Calu3 (cell line): ENCODE results near the gene SLC38A8. TPM values are rescaled to one million over a fixed set of nuclear protein-coding genes. Genes with fewer than 3 reads are reported as not detected.

Source experiments
- BruUV-seq: library from RNA; stranded (reverse); fragments of 400-500 nt; replicated peaks from 2 replicates; lab custom pipeline; 2021; lab: Mats Ljungman, UMichigan
- CTCF ChIA-PET: fragments of 300-600 bp; sonication (Branson Sonifier 250); formaldehyde crosslinking; loops from one replicate; lab custom pipeline; 2022; ENCODE audit warnings: antibody characterized with exemption; lab: Charles Lee
- DNase-seq: peaks from one replicate; pipeline ENCODE4 v3.0.0; 2022
- H3K27ac Mint-ChIP-seq: one replicate; pipeline ENCODE4 v1.8.0; 2022; ENCODE audit warnings: mixed read lengths; ENCODE audit not compliant: unreplicated experiment
- H3K27me3 Mint-ChIP-seq: one replicate; pipeline ENCODE4 v1.8.0; 2022; ENCODE audit warnings: mixed read lengths; ENCODE audit not compliant: unreplicated experiment
- H3K36me3 Mint-ChIP-seq: one replicate; pipeline ENCODE4 v1.8.0; 2022; ENCODE audit warnings: mild to moderate bottlenecking, moderate library complexity, mixed read lengths; ENCODE audit not compliant: insufficient read depth, unreplicated experiment
- H3K4me1 Mint-ChIP-seq: one replicate; pipeline ENCODE4 v1.8.0; 2022; ENCODE audit warnings: mild to moderate bottlenecking, low read depth, mixed read lengths; ENCODE audit not compliant: unreplicated experiment
- H3K4me3 Mint-ChIP-seq: one replicate; pipeline ENCODE4 v1.8.0; 2022; ENCODE audit warnings: mild to moderate bottlenecking, low read depth, moderate library complexity, mixed read lengths; ENCODE audit not compliant: unreplicated experiment
- H3K9me3 Mint-ChIP-seq: one replicate; pipeline ENCODE4 v1.8.0; 2022; ENCODE audit warnings: low read depth, mixed read lengths; ENCODE audit not compliant: unreplicated experiment
- intact Hi-C: fragments of 100-400 bp; cut with micrococcal nuclease; formaldehyde crosslinking; loops from one replicate; pipeline ENCODE4 v1.10.0; 2022; ENCODE audit not compliant: unreplicated experiment
- total RNA-seq: library from RNA; stranded (reverse); gene quantifications from 2 replicates; pipeline ENCODE4 v1.2.3, GENCODE V29; 2022
- TF ChIP-seq, protein P1 (sequence below): fragments of 200-600 bp; IDR thresholded peaks from one replicate; pipeline ENCODE4 v1.8.0; 2022; ENCODE audit warnings: antibody characterized with exemption; ENCODE audit not compliant: unreplicated experiment

SLC38A8 gene
- total RNA-seq, 1 experiment from 2014 or later = not detected

GRCh38 chr16:83968306-83968851 is 74.2 kb downstream of the SLC38A8 start:
- Mint-ChIP-seq H3K4me1 (no peaks in the 10 kb centered on the region), H3K9me3 (no peaks in the 10 kb centered on the region), H3K27ac (no peak overlapping the region), H3K36me3 (peaks cover 26% of the 10 kb centered on the region), H3K27me3 (peaks cover 54% of the 10 kb centered on the region), H3K4me3 (peak overlapping the region; percentile 61)
- DNase-seq = no peak
- CTCF ChIA-PET = no interaction called here
- no TSS peak for BruUV-seq
- TF ChIP-seq, protein P1, sequence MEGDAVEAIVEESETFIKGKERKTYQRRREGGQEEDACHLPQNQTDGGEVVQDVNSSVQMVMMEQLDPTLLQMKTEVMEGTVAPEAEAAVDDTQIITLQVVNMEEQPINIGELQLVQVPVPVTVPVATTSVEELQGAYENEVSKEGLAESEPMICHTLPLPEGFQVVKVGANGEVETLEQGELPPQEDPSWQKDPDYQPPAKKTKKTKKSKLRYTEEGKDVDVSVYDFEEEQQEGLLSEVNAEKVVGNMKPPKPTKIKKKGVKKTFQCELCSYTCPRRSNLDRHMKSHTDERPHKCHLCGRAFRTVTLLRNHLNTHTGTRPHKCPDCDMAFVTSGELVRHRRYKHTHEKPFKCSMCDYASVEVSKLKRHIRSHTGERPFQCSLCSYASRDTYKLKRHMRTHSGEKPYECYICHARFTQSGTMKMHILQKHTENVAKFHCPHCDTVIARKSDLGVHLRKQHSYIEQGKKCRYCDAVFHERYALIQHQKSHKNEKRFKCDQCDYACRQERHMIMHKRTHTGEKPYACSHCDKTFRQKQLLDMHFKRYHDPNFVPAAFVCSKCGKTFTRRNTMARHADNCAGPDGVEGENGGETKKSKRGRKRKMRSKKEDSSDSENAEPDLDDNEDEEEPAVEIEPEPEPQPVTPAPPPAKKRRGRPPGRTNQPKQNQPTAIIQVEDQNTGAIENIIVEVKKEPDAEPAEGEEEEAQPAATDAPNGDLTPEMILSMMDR = no peak
- intact Hi-C loops = no loop called here

GRCh38 chr16:83967838-83968305 is 74.7 kb downstream of the SLC38A8 start, which contains the start of gene NECAB2:
Gene NECAB2 (plus strand): TSS chr16:83968244. CDS start chr16:83968649, 405 bp downstream.
- H3K27ac Mint-ChIP-seq = peak within 1 kb of the TSS; percentile 52
- CTCF ChIA-PET = no interaction called here
- no TSS peak for BruUV-seq
- TF ChIP-seq, protein P1 = peak; percentile 90
- H3K9me3 Mint-ChIP-seq = no peaks in the 10 kb centered on the region
- peak within 1 kb of the TSS; percentile 61 for H3K4me3 Mint-ChIP-seq
- no peaks in the 10 kb centered on the region for H3K4me1 Mint-ChIP-seq
- DNase-seq = peak; percentile 72
- intact Hi-C loops = no loop called here
- H3K27me3 Mint-ChIP-seq = peaks cover 49% of the 10 kb centered on the region
- H3K36me3 Mint-ChIP-seq = peaks cover 26% of the 10 kb centered on the region

DNA sequence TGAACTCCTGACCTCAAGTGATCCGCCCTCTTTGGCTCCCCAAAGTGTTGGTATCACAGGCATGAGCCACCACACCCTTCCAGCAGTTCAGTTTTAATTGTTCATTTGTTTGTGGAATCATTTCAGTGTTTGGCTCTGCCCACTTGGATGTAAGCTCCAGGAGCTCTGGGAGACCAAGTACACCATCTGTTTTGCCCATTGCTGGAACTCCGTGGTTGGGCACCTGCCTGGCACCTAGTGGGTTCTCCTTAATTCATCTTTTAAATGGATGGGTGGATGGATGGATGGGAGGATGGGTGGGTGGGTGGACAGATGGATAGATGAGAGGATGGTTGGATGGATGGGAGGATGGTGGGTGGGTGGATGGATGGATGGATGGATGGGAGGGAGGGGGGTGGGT is 75.5 kb downstream of the SLC38A8 start:
- H3K36me3 Mint-ChIP-seq = peaks cover 26% of the 10 kb centered on the region
- H3K4me3 Mint-ChIP-seq = no peak overlapping the region
- CTCF ChIA-PET = no interaction called here

GRCh38 chr16:83966153-83966696 is 76.4 kb downstream of the SLC38A8 start:
- H3K4me3 Mint-ChIP-seq = no peak overlapping the region

More for the DNA sequence above, 75.5 kb downstream of the SLC38A8 start:
- Mint-ChIP-seq H3K27ac (no peak overlapping the region), H3K27me3 (peaks cover 42% of the 10 kb centered on the region), H3K4me1 (no peaks in the 10 kb centered on the region), H3K9me3 (no peaks in the 10 kb centered on the region)
- no TSS peak for BruUV-seq
- intact Hi-C loops = no loop called here
- TF ChIP-seq, protein P1 = no peak
- DNase-seq = no peak

More at GRCh38 chr16:83966153-83966696, 76.4 kb downstream of the SLC38A8 start:
- no peak for DNase-seq
- TF ChIP-seq, protein P1 = no peak
- intact Hi-C loops = no loop called here
- peaks cover 32% of the 10 kb centered on the region for H3K36me3 Mint-ChIP-seq
- H3K27me3 Mint-ChIP-seq = peaks cover 33% of the 10 kb centered on the region
- no TSS peak for BruUV-seq
- H3K9me3 Mint-ChIP-seq = no peaks in the 10 kb centered on the region
- H3K4me1 Mint-ChIP-seq = no peaks in the 10 kb centered on the region
- CTCF ChIA-PET = interaction anchor here (0.8 to 1.3 kb wide), 2 partner anchors 10 to 1367 kb away, joined by 3 to 4 read pairs; no protein-coding TSS in a partner anchor
- no peak overlapping the region for H3K27ac Mint-ChIP-seq
